ENCODE data around the gene RPS16.

Gene RPS16

GRCh38 chr19:39384839-39385568 lies 50.7 kb downstream of the RPS16 start:
- no peak for DNase-seq

Data from SHP77 (cell line).